ENCODE results near the gene PLA2G4D.

- TF ChIP-seq, protein P1, sequence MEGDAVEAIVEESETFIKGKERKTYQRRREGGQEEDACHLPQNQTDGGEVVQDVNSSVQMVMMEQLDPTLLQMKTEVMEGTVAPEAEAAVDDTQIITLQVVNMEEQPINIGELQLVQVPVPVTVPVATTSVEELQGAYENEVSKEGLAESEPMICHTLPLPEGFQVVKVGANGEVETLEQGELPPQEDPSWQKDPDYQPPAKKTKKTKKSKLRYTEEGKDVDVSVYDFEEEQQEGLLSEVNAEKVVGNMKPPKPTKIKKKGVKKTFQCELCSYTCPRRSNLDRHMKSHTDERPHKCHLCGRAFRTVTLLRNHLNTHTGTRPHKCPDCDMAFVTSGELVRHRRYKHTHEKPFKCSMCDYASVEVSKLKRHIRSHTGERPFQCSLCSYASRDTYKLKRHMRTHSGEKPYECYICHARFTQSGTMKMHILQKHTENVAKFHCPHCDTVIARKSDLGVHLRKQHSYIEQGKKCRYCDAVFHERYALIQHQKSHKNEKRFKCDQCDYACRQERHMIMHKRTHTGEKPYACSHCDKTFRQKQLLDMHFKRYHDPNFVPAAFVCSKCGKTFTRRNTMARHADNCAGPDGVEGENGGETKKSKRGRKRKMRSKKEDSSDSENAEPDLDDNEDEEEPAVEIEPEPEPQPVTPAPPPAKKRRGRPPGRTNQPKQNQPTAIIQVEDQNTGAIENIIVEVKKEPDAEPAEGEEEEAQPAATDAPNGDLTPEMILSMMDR (IDR thresholded peaks at IDR 0.05; ENCODE audit: borderline replicate concordance, extremely low read depth, low read length, poor library complexity, severe bottlenecking), result no peak
- no peak for TF ChIP-seq EZH2 (IDR thresholded peaks at IDR 0.05; ENCODE audit: borderline replicate concordance, low read depth, low read length, severe bottlenecking)
These were observed 20.9 kb downstream of the PLA2G4D start for GRCh38 chr15:42073418-42073817.

All from DND-41 (cell line).